GM18951 (cell line): ENCODE results near the gene SERINC5.
"Not testable (repeated sequence)": the region's sequence is repeated elsewhere in the genome, so short reads cannot be mapped to it uniquely, and the experiment has no call there.

Experiments
- POLR2A ChIP-seq: IDR thresholded peaks from 4 replicates; pipeline ENCODE4 v1.6.1; 2011; ENCODE audit warnings: mild to moderate bottlenecking; ENCODE audit not compliant: insufficient read length, insufficient read depth; ENCODE audit errors: extremely low read depth
- in situ Hi-C: fragments of 300-500 bp; cut with MboI; formaldehyde crosslinking; loops from one replicate; pipeline ENCODE4 v1.12.0; 2022; ENCODE audit warnings: low sequenced_read_pairs, mixed read lengths, inconsistent platforms; ENCODE audit not compliant: unreplicated experiment

The SERINC5 gene

GRCh38 chr5:80134876-80135275 is 121.0 kb downstream of the SERINC5 start:
- no peak for TF ChIP-seq POLR2A
- in situ Hi-C loops: no loop called here

GRCh38 chr5:80129146-80129545 is 126.7 kb downstream of the SERINC5 start:
- no peak for TF ChIP-seq POLR2A
- in situ Hi-C loops: no loop called here

GRCh38 chr5:80128141-80128540 is 127.7 kb downstream of the SERINC5 start:
- in situ Hi-C loops: no loop called here
- TF ChIP-seq POLR2A: no peak

GRCh38 chr5:80127116-80127552 is 128.7 kb downstream of the SERINC5 start:
- no peak for TF ChIP-seq POLR2A
- in situ Hi-C loops: no loop called here

- no peak for TF ChIP-seq POLR2A
- in situ Hi-C loops: no loop called here
Observed at GRCh38 chr5:80125962-80126480, 129.8 kb downstream of the SERINC5 start.

GRCh38 chr5:80125022-80125961 is 130.6 kb downstream of the SERINC5 start:
- in situ Hi-C loops: no loop called here

GRCh38 chr5:80124121-80124918 is 131.5 kb downstream of the SERINC5 start:
- no peak for TF ChIP-seq POLR2A
- in situ Hi-C loops: no loop called here

More at GRCh38 chr5:80125022-80125961, 130.6 kb downstream of the SERINC5 start:
- TF ChIP-seq POLR2A: no peak

GRCh38 chr5:80122579-80122978 is 133.3 kb downstream of the SERINC5 start:
- in situ Hi-C loops: no loop called here
- TF ChIP-seq POLR2A: no peak

- TF ChIP-seq POLR2A: no peak
- in situ Hi-C loops: no loop called here
Observed at GRCh38 chr5:80119372-80119771, 136.5 kb downstream of the SERINC5 start.

- in situ Hi-C loops: no loop called here
- no peak for TF ChIP-seq POLR2A
Observed at GRCh38 chr5:80117446-80117845, 138.4 kb downstream of the SERINC5 start.

- in situ Hi-C loops: no loop called here
- TF ChIP-seq POLR2A: no peak
Observed at GRCh38 chr5:80116465-80116864, 139.4 kb downstream of the SERINC5 start.

- TF ChIP-seq POLR2A: no peak
- in situ Hi-C loops: no loop called here
Observed at GRCh38 chr5:80116000-80116399, 139.8 kb downstream of the SERINC5 start.

GRCh38 chr5:80114860-80115259 is 141.0 kb downstream of the SERINC5 start:
- TF ChIP-seq POLR2A: no peak
- in situ Hi-C loops: no loop called here

- in situ Hi-C loops: not testable (repeated sequence)
Observed at GRCh38 chr5:80111376-80111990, 144.4 kb downstream of the SERINC5 start.
